MM.1S (cell line): ENCODE results near the gene GNAQ.

Experiments
- CTCF ChIP-seq: fragments of 300-600 bp; sonication (generic); IDR thresholded peaks from 2 replicates; pipeline ENCODE4 v1.5.1; 2016; ENCODE audit warnings: antibody characterized with exemption, low read length, mixed read lengths
- EZH2 ChIP-seq: fragments of 300-600 bp; sonication (generic); optimal IDR thresholded peaks from 2 replicates; pipeline ENCODE3; 2017; ENCODE audit warnings: low read depth, mild to moderate bottlenecking, antibody characterized with exemption, low read length, mixed read lengths

- TF ChIP-seq CTCF = no peak
- no peak for TF ChIP-seq EZH2
These were observed 305.8 kb downstream of the GNAQ start for GRCh38 chr9:77725820-77726219.
